NB4 (cell line): Measurements from ENCODE around the gene FXYD4.

Source experiments
- MYC ChIP-seq: IDR thresholded peaks from 2 replicates; pipeline ENCODE4 v1.6.1; 2011; ENCODE audit warnings: low read depth, low read length
- POLR2A ChIP-seq: IDR thresholded peaks from 2 replicates; pipeline ENCODE4 v1.6.1; 2011; ENCODE audit warnings: mild to moderate bottlenecking; ENCODE audit not compliant: insufficient read length; ENCODE audit errors: extremely low read depth
- TF ChIP-seq, protein P1 (sequence below): IDR thresholded peaks from one replicate; pipeline ENCODE4 v1.5.1; 2012; ENCODE audit warnings: low read depth, low read length
- TF ChIP-seq, protein P2 (sequence below): IDR thresholded peaks from 2 replicates; pipeline ENCODE4 v1.6.1; 2011; ENCODE audit warnings: low read depth, low read length

DNA sequence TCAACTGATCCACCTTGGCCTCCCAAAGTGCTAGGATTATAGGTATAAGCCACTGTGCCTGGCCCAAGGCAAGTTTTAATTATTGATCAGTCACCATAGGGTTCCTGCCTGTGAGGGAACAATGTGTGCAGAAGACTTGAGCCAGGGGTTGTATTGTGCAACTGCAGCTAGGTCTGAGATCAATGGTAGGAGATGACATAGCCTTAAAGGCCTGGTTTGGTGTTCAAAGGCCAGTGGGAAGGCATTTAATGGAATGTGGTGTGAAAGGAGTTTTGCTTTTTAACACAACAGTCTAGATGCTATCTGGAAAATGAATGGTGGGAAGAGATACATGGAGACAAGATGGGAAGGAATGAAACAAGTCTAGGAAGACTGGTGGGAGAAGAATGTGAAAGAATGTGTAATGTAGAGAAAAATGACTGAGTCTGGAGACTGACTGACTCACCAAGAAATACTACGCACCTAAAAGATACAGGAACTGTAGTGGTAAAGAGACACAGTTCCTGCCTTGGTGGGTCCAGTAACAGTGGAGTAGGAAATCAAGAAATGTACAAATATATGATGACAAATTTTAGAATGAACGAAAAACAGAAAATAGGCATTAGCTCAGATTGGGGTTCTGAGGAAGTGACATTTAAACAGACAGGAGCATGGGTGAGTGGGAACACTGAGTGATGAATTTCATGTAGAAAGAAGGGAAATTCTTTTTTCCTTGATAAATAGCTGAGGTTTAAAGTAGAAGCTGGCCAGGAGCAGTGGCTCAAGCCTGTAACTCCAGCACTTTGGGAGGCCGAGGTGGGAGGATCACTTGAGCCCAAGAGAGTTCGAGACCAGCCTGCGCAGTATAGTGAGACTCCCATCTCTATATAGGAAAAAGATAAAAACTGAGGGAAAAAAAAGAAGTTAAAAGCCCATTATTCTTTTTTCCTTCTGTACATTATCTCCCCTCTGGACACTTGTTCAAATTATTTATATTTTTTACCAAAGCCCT is 28.2 kb downstream of the FXYD4 start:
- TF ChIP-seq, protein P1, sequence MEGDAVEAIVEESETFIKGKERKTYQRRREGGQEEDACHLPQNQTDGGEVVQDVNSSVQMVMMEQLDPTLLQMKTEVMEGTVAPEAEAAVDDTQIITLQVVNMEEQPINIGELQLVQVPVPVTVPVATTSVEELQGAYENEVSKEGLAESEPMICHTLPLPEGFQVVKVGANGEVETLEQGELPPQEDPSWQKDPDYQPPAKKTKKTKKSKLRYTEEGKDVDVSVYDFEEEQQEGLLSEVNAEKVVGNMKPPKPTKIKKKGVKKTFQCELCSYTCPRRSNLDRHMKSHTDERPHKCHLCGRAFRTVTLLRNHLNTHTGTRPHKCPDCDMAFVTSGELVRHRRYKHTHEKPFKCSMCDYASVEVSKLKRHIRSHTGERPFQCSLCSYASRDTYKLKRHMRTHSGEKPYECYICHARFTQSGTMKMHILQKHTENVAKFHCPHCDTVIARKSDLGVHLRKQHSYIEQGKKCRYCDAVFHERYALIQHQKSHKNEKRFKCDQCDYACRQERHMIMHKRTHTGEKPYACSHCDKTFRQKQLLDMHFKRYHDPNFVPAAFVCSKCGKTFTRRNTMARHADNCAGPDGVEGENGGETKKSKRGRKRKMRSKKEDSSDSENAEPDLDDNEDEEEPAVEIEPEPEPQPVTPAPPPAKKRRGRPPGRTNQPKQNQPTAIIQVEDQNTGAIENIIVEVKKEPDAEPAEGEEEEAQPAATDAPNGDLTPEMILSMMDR: no peak
- TF ChIP-seq POLR2A (no peak), MYC (no peak)
- TF ChIP-seq, protein P2, sequence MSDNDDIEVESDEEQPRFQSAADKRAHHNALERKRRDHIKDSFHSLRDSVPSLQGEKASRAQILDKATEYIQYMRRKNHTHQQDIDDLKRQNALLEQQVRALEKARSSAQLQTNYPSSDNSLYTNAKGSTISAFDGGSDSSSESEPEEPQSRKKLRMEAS: no peak
